A673 (cell line): ENCODE results near the gene URI1. TPM values are rescaled to one million over a fixed set of nuclear protein-coding genes. Genes with fewer than 3 reads are reported as not detected.
"Not testable (repeated sequence)": the region's sequence is repeated elsewhere in the genome, so short reads cannot be mapped to it uniquely, and the experiment has no call there.

Experiments used
- BruUV-seq: library from RNA; stranded (reverse); fragments of 400-500 nt; replicated peaks from 2 replicates; lab custom pipeline; 2021; lab: Mats Ljungman, UMichigan
- CTCF ChIA-PET: fragments of 300-600 bp; sonication (Branson Sonifier 250); formaldehyde crosslinking; loops from one replicate; lab custom pipeline; 2022; ENCODE audit warnings: antibody characterized with exemption; lab: Charles Lee
- POLR2A ChIA-PET: fragments of 300-600 bp; sonication (Branson Sonifier 250); formaldehyde crosslinking; loops from one replicate; lab custom pipeline; 2022; ENCODE audit warnings: antibody characterized with exemption; ENCODE audit not compliant: low non-redundant PET; lab: Charles Lee
- DNase-seq: peaks from one replicate; pipeline ENCODE4 v3.0.0-alpha.2; 2015; ENCODE audit warnings: low spot score
- H3K27ac ChIP-seq: fragments of 200-600 bp; sonication (generic); 2 replicates; pipeline ENCODE4 v1.5.1; 2016; ENCODE audit warnings: mixed run types, low read depth, mild to moderate bottlenecking, mixed read lengths, antibody characterized with exemption, low read length; ENCODE audit not compliant: poor library complexity, severe bottlenecking
- H3K27me3 ChIP-seq: fragments of 200-600 bp; sonication (generic); replicated peaks from 2 replicates; pipeline ENCODE4 v1.6.1; 2017; ENCODE audit warnings: mixed run types, low read depth, mild to moderate bottlenecking, mixed read lengths, antibody characterized with exemption, low read length; ENCODE audit not compliant: insufficient read depth, poor library complexity
- H3K36me3 ChIP-seq: fragments of 200-600 bp; sonication (generic); 2 replicates; pipeline ENCODE4 v1.6.1; 2016; ENCODE audit warnings: mixed run types, mild to moderate bottlenecking, mixed read lengths, antibody characterized with exemption, low read length; ENCODE audit not compliant: insufficient read depth, poor library complexity, severe bottlenecking
- H3K4me1 ChIP-seq: fragments of 200-600 bp; sonication (generic); 2 replicates; pipeline ENCODE4 v1.6.1; 2017; ENCODE audit warnings: mixed run types, mild to moderate bottlenecking, mixed read lengths, antibody characterized with exemption, low read length; ENCODE audit not compliant: insufficient read depth, poor library complexity, severe bottlenecking
- H3K4me3 ChIP-seq: fragments of 200-600 bp; sonication (generic); 2 replicates; pipeline ENCODE4 v1.5.1; 2016; ENCODE audit warnings: low read depth, mixed run types, mild to moderate bottlenecking, mixed read lengths, low read length; ENCODE audit not compliant: poor library complexity, severe bottlenecking
- H3K9me3 ChIP-seq: fragments of 200-600 bp; sonication (generic); 2 replicates; pipeline ENCODE4 v1.6.1; 2016; ENCODE audit warnings: mixed run types, low read depth, mild to moderate bottlenecking, mixed read lengths, antibody characterized with exemption, low read length; ENCODE audit not compliant: poor library complexity, severe bottlenecking
- CTCF ChIP-seq: fragments of 300-800, 200-600 bp; sonication (generic); conservative IDR thresholded peaks from 2 replicates; pipeline ENCODE4 v1.5.1; 2017; ENCODE audit warnings: low read depth, mild to moderate bottlenecking, antibody characterized with exemption, low read length, moderate library complexity, mixed read lengths
- EZH2 ChIP-seq: fragments of 200-600 bp; sonication (generic); IDR thresholded peaks from 2 replicates; pipeline ENCODE4 v1.6.1; 2017; ENCODE audit warnings: borderline replicate concordance, low read depth, mild to moderate bottlenecking, mixed read lengths, antibody characterized with exemption, low read length; ENCODE audit not compliant: poor library complexity, severe bottlenecking
- intact Hi-C: fragments of 100-400 bp; cut with micrococcal nuclease; formaldehyde crosslinking; loops from one replicate; pipeline ENCODE4 v1.10.0; 2022; ENCODE audit not compliant: unreplicated experiment
- total RNA-seq: library from RNA; stranded (reverse); gene quantifications from 2 replicates; pipeline ENCODE4 v1.2.3, GENCODE V29; 2021

Gene URI1
- total RNA-seq, 1 experiment from 2014 or later: 93.0 TPM

- no peak for TF ChIP-seq EZH2
- no peak for TF ChIP-seq CTCF
- POLR2A ChIA-PET: no interaction called here
- Histone ChIP-seq H3K9me3 (peaks cover 5% of the 10 kb centered on the region), H3K36me3 (peaks cover 12% of the 10 kb centered on the region), H3K4me3 (no peak overlapping the region), H3K4me1 (no peaks in the 10 kb centered on the region), H3K27ac (no peak overlapping the region), H3K27me3 (no peaks in the 10 kb centered on the region)
- intact Hi-C loops: no loop called here
- BruUV-seq: no TSS peak
- DNase-seq: no peak
- CTCF ChIA-PET: no interaction called here
These were observed 94.4 kb downstream of the URI1 start for GRCh38 chr19:30036154-30037129.

- H3K4me3 ChIP-seq: no peak overlapping the region
- BruUV-seq: no TSS peak
- CTCF ChIA-PET: no interaction called here
- POLR2A ChIA-PET: no interaction called here
- H3K27ac ChIP-seq: no peak overlapping the region
- no peaks in the 10 kb centered on the region for H3K27me3 ChIP-seq
- TF ChIP-seq CTCF: no peak
- no peak for TF ChIP-seq EZH2
- intact Hi-C loops: no loop called here
- peaks cover 5% of the 10 kb centered on the region for H3K9me3 ChIP-seq
- no peaks in the 10 kb centered on the region for H3K4me1 ChIP-seq
- no peak for DNase-seq
- peaks cover 9% of the 10 kb centered on the region for H3K36me3 ChIP-seq
These were observed 95.8 kb downstream of the URI1 start for GRCh38 chr19:30037835-30038234.

- POLR2A ChIA-PET, intact Hi-C loops, DNase-seq, H3K4me3 ChIP-seq, H3K36me3 ChIP-seq, H3K27ac ChIP-seq, CTCF ChIA-PET, H3K4me1 ChIP-seq, H3K9me3 ChIP-seq, BruUV-seq, H3K27me3 ChIP-seq: not testable (repeated sequence)
These were observed 99.9 kb downstream of the URI1 start for GRCh38 chr19:30041931-30042330.

GRCh38 chr19:30043008-30043407 lies 101.0 kb downstream of the URI1 start:
- DNase-seq, intact Hi-C loops, H3K4me3 ChIP-seq, H3K27me3 ChIP-seq, H3K27ac ChIP-seq, CTCF ChIA-PET, H3K36me3 ChIP-seq, H3K9me3 ChIP-seq, POLR2A ChIA-PET, BruUV-seq: not testable (repeated sequence)
- peaks cover 11% of the 10 kb centered on the region for H3K4me1 ChIP-seq
